Esophagus squamous epithelium (tissue), 5 donors: ENCODE measurements around the gene ANKLE2. TPM values are rescaled to one million over a fixed set of nuclear protein-coding genes. Genes with fewer than 3 reads are reported as not detected.
"Not testable (repeated sequence)": the region's sequence is repeated elsewhere in the genome, so short reads cannot be mapped to it uniquely, and the experiment has no call there.

Experiments used
- DNase-seq: peaks from one replicate; lab custom pipeline; 2025; lab: John Stamatoyannopoulos, UW
- H3K27ac ChIP-seq, 4 donors: fragments of 200-600 bp; sonication (generic); one replicate each; pipeline ENCODE4 v1.5.1; 2016 to 2019; ENCODE audit warnings: mild to moderate bottlenecking in 1 of 4
- H3K27me3 ChIP-seq, 4 donors: fragments of 200-600 bp; sonication (generic); 1 replicate in 3 of 4; 2 replicates in 1 of 4; pipeline versions ENCODE4 v1.5.1 to v1.6.0; 2017 to 2021; ENCODE audit warnings: antibody characterized with exemption in 1 of 4
- H3K36me3 ChIP-seq, 3 donors: fragments of 200-600 bp; sonication (generic); one replicate each; pipeline ENCODE4 v1.5.1; 2016 to 2019
- H3K4me1 ChIP-seq, 3 donors: fragments of 200-600 bp; sonication (generic); one replicate each; pipeline ENCODE4 v1.5.1; 2017 to 2019
- H3K4me3 ChIP-seq, 4 donors: fragments of 200-600 bp; sonication (generic); 1 replicate in 3 of 4; 2 replicates in 1 of 4; pipeline ENCODE4 v1.5.1; 2016 to 2019; ENCODE audit warnings: mild to moderate bottlenecking in 2 of 4, moderate library complexity in 1 of 4
- H3K9me3 ChIP-seq, 3 donors: fragments of 200-600 bp; sonication (generic); one replicate each; pipeline ENCODE4 v1.5.1; 2016 to 2019
- POLR2A ChIP-seq, 4 donors: fragments of 450-650 bp; IDR thresholded peaks; one replicate each; pipeline ENCODE4 v1.6.1; 2017; ENCODE audit warnings: antibody characterized with exemption in 4 of 4, mild to moderate bottlenecking in 4 of 4, moderate library complexity in 3 of 4
- WGBS, 2 donors: methylation state at CpG; one replicate each; pipeline ENCODE4 v1.1.5; 2018; 5-methylcytosine and 5-hydroxymethylcytosine counted together
- intact Hi-C: fragments of 100-400 bp; cut with DNase I; formaldehyde crosslinking; loops from one replicate; pipeline ENCODE4 v1.15.0; 2022
- total RNA-seq, 4 donors: library from RNA; depleted of rRNA; stranded (reverse); fragments of >200 nt; gene quantifications; one replicate each; pipeline ENCODE4 v1.1.0, GENCODE V29; 2016
- TF ChIP-seq, protein P1 (sequence below), 6 experiments: fragments of 450-650 bp in 4 of 6; fragments of 200-600 bp in 2 of 6; sonication (generic) in 2 of 6; IDR thresholded peaks; one replicate each; pipeline ENCODE4 v1.5.1; 2016 to 2019; ENCODE audit warnings: antibody characterized with exemption in 6 of 6, mild to moderate bottlenecking in 4 of 6, moderate library complexity in 4 of 6
- donor health status: DM: yes; HTN: yes; CAD: no.

Gene ANKLE2
- 10 to 100 TPM; 26.4 to 73.5 (median 57.7) TPM for total RNA-seq

GRCh38 chr12:132761032-132761920 lies at the start of gene ANKLE2:
Gene ANKLE2, minus strand, starts transcription at chr12:132761832. Its CDS starts 34 bp downstream, at chr12:132761798.
- TF ChIP-seq, protein P1, sequence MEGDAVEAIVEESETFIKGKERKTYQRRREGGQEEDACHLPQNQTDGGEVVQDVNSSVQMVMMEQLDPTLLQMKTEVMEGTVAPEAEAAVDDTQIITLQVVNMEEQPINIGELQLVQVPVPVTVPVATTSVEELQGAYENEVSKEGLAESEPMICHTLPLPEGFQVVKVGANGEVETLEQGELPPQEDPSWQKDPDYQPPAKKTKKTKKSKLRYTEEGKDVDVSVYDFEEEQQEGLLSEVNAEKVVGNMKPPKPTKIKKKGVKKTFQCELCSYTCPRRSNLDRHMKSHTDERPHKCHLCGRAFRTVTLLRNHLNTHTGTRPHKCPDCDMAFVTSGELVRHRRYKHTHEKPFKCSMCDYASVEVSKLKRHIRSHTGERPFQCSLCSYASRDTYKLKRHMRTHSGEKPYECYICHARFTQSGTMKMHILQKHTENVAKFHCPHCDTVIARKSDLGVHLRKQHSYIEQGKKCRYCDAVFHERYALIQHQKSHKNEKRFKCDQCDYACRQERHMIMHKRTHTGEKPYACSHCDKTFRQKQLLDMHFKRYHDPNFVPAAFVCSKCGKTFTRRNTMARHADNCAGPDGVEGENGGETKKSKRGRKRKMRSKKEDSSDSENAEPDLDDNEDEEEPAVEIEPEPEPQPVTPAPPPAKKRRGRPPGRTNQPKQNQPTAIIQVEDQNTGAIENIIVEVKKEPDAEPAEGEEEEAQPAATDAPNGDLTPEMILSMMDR (IDR thresholded peaks at IDR 0.05) = no peak
- no peak for TF ChIP-seq POLR2A (IDR thresholded peaks at IDR 0.05)
- peak within 1 kb of the TSS; percentile 81 to 100 (median 98) for H3K4me3 ChIP-seq
- intact Hi-C loops = no loop called here
- no peaks in the 10 kb centered on the region for H3K9me3 ChIP-seq
- H3K4me1 ChIP-seq = peaks cover 16 to 35% (median 25%) of the 10 kb centered on the region in 3 donors
- no peaks in the 10 kb centered on the region for H3K27me3 ChIP-seq
- H3K36me3 ChIP-seq = peaks cover 0 to 31% (median 0%) of the 10 kb centered on the region in 3 donors
- DNase-seq = no peak
- H3K27ac ChIP-seq = peak within 1 kb of the TSS; percentile 98 to 99 (median 98)
- 0 to 2% methylated on average over 9 to 15 of the region's 97 CpGs for WGBS, 2 donors

GRCh38 chr12:132809391-132809790 lies 47.8 kb upstream of the ANKLE2 start:
- H3K27me3 ChIP-seq, intact Hi-C loops, H3K27ac ChIP-seq, H3K4me3 ChIP-seq, H3K9me3 ChIP-seq, DNase-seq, H3K4me1 ChIP-seq: not testable (repeated sequence)
- TF ChIP-seq, protein P1 (IDR thresholded peaks at IDR 0.05) = peak in 3 of 6 experiments; percentile 14 to 40 (median 19)
- WGBS, 2 donors = 56 to 86% methylated on average over 5 of the region's 13 CpGs
- H3K36me3 ChIP-seq = peaks cover 28 to 98% (median 45%) of the 10 kb centered on the region in 3 donors

GRCh38 chr12:132807295-132808092 lies 45.9 kb upstream of the ANKLE2 start:
- intact Hi-C loops = no loop called here
- DNase-seq = no peak
- no peak overlapping the region for H3K4me3 ChIP-seq
- no peaks in the 10 kb centered on the region for H3K9me3 ChIP-seq
- WGBS, 2 donors = 83 to 84% methylated on average over 11 to 12 of the region's 25 CpGs
- TF ChIP-seq, protein P1 (IDR thresholded peaks at IDR 0.05) = no peak
- no peak for TF ChIP-seq POLR2A (IDR thresholded peaks at IDR 0.05)
- no peaks in the 10 kb centered on the region for H3K27me3 ChIP-seq
- peaks cover 29 to 98% (median 47%) of the 10 kb centered on the region in 3 donors for H3K36me3 ChIP-seq
- no peaks in the 10 kb centered on the region for H3K4me1 ChIP-seq
- no peak overlapping the region for H3K27ac ChIP-seq

DNA sequence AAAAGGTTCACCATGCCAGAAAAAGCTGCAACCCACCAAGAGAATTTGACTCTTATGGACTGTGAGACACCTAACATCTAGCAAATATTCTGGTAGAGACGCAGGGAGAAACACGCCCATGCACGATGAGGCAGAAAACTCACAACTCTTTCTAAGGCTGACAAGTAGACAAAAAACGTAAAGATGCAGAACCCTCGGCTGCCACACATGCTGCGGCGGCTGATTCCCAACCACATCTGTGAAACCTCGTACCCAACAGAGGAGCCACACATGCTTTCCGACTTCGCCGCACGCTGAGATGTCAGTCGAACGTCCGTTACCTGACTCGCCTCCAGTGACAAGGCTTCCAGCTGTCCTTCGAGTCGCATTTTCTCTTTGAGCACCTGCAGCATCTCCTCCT lies 45.2 kb upstream of the ANKLE2 start:
- no peak for DNase-seq
- intact Hi-C loops = no loop called here
- H3K4me3 ChIP-seq = no peak overlapping the region
- H3K4me1 ChIP-seq = no peaks in the 10 kb centered on the region
- no peaks in the 10 kb centered on the region for H3K27me3 ChIP-seq
- peaks cover 33 to 98% (median 49%) of the 10 kb centered on the region in 3 donors for H3K36me3 ChIP-seq
- no peak overlapping the region for H3K27ac ChIP-seq
- WGBS, 2 donors = 86 to 89% methylated on average over 18 of the region's 18 CpGs
- H3K9me3 ChIP-seq = no peaks in the 10 kb centered on the region
- TF ChIP-seq POLR2A (IDR thresholded peaks at IDR 0.05) = no peak
- TF ChIP-seq, protein P1 (IDR thresholded peaks at IDR 0.05) = no peak
